CD4-positive, alpha-beta T cell treated with Interleukin-21 for 1 hour (primary cell): ENCODE data around the gene RBM4.
"Not testable (repeated sequence)": the region's sequence is repeated elsewhere in the genome, so short reads cannot be mapped to it uniquely, and the experiment has no call there.

Source experiments
- DNase-seq: peaks from one replicate; pipeline ENCODE4 v3.0.0-alpha.2; 2020

RBM4 gene

GRCh38 chr11:66617155-66617834 is 21.2 kb upstream of the RBM4 start:
- DNase-seq = peak; percentile 62

DNA sequence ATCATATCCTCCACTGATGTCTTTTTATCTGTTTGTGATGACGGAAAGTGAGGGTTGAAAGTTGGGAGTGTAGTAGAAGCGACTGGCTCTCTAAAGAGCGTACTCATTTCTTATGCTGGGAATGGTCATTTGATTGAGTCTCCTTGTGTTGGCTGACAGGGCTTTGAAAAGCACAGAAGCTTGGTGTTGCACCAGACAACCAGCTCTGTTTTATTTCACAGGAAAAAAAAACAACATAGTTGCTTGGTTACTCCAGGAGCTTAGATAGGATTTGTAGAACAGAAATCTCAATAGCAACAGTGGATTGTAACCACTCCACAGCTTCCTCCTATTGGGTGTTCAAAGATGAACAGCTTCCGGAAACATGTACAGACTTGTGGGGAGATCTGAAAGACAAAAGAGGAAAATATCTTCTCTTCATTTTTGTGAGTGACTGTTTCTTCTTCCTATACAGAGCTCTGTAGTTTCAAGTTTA is 19.4 kb upstream of the RBM4 start:
- DNase-seq = peak; percentile 86

- no peak for DNase-seq
Measured at GRCh38 chr11:66624450-66624849, 14.1 kb upstream of the RBM4 start.

DNA sequence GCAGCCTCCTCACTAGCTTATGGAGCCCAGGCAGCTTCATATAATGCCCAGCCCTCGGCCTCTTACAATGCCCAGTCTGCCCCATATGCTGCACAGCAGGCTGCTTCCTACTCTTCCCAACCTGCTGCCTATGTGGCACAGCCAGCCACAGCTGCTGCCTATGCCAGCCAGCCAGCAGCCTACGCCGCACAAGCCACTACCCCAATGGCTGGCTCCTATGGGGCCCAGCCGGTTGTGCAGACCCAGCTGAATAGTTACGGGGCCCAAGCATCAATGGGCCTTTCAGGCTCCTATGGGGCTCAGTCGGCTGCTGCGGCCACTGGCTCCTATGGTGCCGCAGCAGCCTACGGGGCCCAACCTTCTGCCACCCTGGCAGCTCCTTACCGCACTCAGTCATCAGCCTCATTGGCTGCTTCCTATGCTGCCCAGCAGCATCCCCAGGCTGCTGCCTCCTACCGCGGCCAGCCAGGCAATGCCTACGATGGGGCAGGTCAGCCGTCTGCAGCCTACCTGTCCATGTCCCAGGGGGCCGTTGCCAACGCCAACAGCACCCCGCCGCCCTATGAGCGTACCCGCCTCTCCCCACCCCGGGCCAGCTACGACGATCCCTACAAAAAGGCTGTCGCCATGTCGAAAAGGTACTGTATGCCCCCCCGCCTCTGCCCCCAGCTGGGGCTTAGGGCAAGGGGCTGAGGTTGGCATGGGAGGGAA is 13.3 kb upstream of the RBM4 start:
- DNase-seq = no peak

- no peak for DNase-seq
Measured at GRCh38 chr11:66625752-66626149, 12.8 kb upstream of the RBM4 start.

GRCh38 chr11:66626382-66626781 is 12.1 kb upstream of the RBM4 start:
- no peak for DNase-seq

- DNase-seq = no peak
Measured at GRCh38 chr11:66626926-66627325, 11.6 kb upstream of the RBM4 start.

GRCh38 chr11:66628061-66628603 is 10.4 kb upstream of the RBM4 start:
- DNase-seq = no peak

- DNase-seq = no peak
Measured at GRCh38 chr11:66629356-66629755, 9.1 kb upstream of the RBM4 start.

GRCh38 chr11:66631883-66632282 is 6.6 kb upstream of the RBM4 start:
- no peak for DNase-seq

GRCh38 chr11:66632952-66633351 is 5.6 kb upstream of the RBM4 start:
- no peak for DNase-seq

GRCh38 chr11:66636411-66636810 is 2.1 kb upstream of the RBM4 start:
- DNase-seq = no peak

DNA sequence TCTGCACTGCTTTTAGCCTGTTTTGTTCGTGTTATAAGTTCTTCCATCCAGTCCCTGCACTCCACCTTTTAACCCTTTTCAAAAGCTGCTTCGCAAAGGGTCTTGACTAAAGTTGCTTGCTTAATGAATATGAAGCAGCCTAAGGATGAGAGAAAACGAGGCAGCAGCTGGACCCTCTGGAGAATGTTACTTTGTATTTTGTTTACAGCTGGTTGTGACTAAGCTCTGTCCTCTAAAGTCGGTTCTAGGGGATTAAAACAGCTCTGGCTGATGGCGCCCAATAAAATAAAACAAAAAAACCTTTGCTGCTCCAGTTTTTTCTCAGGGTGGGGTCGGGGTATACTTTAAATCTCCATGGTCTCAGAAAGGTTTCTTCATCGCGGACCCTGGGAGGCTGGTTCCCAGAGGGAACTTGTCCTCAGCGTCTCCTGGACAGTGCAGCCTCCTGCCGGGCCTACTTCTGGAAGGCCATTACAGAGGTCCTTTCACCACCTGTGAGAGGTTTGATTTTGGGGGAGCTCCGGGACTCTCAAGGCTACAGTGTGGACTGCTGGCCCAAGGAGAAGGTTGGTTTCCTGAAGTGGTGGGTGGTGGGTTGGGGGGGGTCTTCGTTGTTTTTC is 836 bp upstream of the RBM4 start:
- no peak for DNase-seq

GRCh38 chr11:66639066-66639813 is 737 bp downstream of the RBM4 start:
- DNase-seq = peak; percentile 65

GRCh38 chr11:66639814-66640340 is 1.4 kb downstream of the RBM4 start:
- not testable (repeated sequence) for DNase-seq

GRCh38 chr11:66641834-66642233 is 3.3 kb downstream of the RBM4 start:
- no peak for DNase-seq

DNA sequence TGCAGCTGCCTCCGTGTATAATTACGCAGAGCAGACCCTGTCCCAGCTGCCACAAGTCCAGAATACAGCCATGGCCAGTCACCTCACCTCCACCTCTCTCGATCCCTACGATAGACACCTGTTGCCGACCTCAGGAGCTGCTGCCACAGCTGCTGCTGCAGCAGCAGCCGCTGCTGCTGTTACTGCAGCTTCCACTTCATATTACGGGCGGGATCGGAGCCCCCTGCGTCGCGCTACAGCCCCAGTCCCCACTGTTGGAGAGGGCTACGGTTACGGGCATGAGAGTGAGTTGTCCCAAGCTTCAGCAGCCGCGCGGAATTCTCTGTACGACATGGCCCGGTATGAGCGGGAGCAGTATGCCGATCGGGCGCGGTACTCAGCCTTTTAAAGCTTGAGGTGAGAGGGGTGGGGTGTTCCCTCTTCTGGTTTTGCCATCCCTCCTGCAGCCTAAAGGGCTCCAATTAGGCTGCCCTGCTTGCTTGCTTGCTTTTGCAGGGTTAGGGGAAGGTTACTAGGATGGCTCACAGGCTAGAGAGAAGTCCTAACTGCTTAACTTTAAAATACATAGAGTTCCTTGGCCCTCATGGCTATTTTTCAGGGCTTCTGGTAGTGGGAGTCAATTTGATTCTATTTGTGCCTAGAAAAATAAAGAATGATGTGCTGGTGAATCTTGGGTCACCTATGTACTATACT is 5.4 kb downstream of the RBM4 start:
- DNase-seq = no peak

DNA sequence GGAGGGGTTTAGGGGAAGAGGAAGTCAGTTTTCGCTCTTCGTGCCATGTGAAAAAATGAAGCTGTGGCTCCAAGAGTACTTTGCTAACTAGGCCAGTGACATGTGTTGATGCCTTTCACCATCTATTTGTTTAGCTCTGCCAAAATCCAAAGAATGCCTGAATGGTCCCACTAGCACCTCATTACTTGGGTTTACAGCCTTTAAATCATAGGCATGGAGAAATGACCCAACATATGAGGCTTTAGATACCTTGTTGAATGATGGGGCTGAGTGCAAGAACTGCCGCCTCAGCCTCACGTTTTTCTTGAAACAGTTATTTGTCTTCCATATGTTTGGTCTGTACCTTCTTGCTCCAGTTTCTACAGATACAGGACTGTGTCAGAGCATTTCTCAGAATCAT is 8.3 kb downstream of the RBM4 start:
- no peak for DNase-seq

- no peak for DNase-seq
Measured at GRCh38 chr11:66649903-66650302, 11.4 kb downstream of the RBM4 start.

DNA sequence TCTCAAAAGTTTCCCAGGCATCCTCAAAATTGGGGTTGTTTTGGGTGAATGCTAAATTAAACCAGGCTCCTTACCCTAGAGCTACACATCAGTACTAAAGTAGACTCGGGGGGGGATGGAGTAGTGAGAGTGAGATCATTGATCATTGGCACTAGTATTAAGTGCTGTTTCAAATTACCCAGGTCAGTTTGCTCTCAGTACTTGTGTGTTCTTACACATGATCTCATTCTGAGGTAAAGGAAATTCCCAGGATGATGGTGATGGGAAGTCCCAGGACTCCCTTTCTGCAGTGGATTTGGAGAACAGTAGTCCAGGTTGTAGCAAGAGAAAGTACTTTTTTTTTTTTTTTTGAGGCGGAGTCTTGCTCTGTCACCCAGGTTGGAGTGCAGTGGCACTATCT is 12.5 kb downstream of the RBM4 start:
- DNase-seq = no peak

GRCh38 chr11:66652651-66653050 is 14.1 kb downstream of the RBM4 start:
- no peak for DNase-seq

DNA sequence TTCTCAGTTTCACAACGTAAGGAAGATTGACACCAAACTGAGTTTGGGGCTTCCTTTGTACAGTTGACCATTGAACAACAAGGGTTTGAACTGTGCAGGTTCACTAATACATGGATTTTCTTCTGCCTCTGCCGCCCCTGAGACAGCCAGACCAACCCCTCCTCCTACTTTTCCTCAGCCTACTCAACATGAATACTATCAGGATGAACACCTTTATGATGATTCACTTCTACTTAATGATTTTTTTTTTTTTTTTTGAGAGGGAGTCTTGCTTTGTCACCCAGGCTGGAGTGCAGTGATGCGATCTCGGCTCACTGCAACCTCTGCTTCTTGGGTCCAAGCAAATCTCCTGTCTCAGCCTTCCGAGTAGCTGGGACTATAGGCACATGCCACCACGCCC is 14.6 kb downstream of the RBM4 start:
- no peak for DNase-seq
